ENCODE results near the gene PKP2.
"Not testable (repeated sequence)": the region's sequence is repeated elsewhere in the genome, so short reads cannot be mapped to it uniquely, and the experiment has no call there.

PKP2 gene

DNA sequence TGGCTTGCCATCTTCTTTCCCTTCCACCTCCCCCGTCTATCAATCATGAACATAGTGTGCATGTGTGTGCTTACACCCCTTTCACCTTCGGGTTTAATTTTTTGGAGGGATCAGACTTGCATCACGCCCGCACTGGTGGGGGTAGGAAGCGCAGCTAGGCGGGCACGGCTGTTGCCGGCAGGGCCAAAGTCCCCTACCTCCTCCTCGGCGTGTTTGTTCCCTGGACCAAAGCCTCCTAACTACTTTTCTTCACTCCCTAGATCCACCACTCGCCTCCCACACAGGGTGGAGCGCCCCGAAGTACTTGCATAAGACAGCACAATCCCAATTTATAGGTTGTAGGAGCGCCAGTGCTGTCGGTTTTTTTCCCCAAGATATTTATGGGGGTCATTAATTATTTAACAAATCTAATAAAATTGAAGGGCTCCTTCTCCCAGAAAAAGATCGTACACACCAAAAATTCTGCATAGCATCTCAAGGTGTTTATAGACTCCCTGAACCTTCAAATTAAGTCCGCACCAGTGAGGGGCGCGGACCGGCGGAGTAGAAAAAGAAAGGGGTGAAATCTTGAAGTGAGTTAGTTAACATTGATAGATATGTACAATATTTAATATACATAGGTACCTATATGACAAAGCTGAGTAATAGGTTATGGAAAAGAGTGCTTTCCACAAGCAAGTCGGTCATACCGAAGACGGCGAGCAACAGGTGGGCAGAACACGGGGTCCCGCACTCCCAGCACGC lies 717 bp downstream of the PKP2 start:
- DNase-seq, result no peak

- DNase-seq, result no peak
These were observed 2.0 kb downstream of the PKP2 start for GRCh38 chr12:32894566-32894965.

DNA sequence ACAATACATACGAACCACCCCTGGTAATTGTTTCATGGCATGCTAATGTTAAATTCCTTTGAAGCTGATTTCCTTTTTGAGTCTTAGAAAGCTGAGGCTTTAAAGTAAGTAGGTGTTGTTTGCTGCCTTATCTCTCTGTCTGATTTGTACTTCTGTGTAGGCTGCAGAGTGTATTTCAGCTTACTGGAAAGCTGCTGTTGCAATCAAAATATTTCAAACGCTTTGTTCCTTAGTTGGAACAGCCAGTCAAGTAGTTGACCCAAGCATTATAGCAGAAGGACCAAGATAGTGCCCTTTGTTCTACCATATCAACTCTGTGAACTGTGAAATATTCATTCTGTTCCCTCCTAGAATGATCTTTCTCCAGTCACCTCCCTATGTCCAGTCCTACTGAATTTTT lies 3.1 kb downstream of the PKP2 start:
- DNase-seq, result no peak

- DNase-seq, result no peak
These were observed 3.5 kb downstream of the PKP2 start for GRCh38 chr12:32893043-32893442.

- not testable (repeated sequence) for DNase-seq
These were observed 4.2 kb downstream of the PKP2 start for GRCh38 chr12:32892369-32892768.

- no peak for DNase-seq
These were observed 4.6 kb downstream of the PKP2 start for GRCh38 chr12:32891956-32892355.

- no peak for DNase-seq
These were observed 5.1 kb downstream of the PKP2 start for GRCh38 chr12:32891526-32891925.

- no peak for DNase-seq
These were observed 7.4 kb downstream of the PKP2 start for GRCh38 chr12:32889011-32889760.

- DNase-seq, result no peak
These were observed 9.5 kb downstream of the PKP2 start for GRCh38 chr12:32887058-32887457.

DNA sequence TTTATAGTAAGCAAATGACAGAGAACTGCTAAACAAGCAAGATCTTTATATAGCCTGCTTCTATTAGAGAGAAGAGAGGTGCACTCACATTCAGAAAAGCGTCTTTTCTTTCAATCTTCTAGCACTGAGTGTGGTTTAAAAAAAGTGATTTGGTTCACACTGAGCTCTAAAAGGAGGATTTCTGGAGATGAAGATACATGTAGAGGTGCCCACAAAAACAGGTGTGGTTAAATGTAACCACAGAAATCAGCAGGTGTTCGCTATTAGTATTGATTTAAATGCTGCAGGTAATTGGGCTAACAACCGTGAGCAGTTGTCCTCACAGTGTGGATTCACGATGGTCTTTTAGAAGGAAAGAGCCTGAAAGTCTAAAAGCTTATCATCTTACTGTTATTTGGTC lies 10.7 kb downstream of the PKP2 start:
- no peak for DNase-seq

- DNase-seq, result no peak
These were observed 11.6 kb downstream of the PKP2 start for GRCh38 chr12:32884962-32885361.

DNA sequence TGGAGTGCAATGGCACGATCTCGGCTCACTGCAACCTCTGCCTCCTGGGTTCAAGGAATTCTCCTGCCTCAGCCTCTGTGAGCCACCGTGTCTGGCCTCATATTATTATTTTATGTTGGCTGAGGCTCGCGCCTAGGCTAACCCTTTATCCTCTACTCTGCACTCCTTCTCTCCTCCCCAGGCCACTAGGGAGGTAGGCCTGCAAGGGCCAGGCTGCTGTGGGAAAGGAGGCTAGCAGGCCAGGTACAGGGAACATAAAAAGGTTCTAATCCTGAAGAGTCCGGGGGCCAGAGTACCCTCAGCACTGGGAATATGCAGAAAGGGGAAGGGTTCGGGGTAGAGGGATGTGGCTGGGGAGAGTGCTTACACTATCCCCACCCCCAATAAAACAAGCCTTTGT lies 14.9 kb downstream of the PKP2 start:
- no peak for DNase-seq

GRCh38 chr12:32881107-32881506 lies 15.5 kb downstream of the PKP2 start:
- DNase-seq, result no peak

DNA sequence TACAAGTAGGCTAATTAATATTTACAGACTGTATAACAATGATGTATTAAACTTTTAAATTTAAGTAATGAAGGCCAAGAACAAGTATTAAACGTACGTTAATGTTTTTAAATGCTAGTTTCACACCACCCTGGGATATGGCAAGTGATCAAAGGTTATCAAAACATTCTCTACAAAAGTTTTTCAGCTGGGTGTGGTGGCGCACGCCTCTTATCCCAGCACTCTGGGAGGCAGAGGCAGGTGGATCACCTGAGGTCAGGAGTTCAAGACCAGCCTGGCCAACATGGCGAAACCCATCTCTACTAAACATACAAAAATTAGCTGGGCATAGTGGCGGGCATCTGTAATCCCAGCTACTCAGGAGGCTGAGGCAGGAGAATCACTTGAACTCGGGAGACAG lies 17.5 kb downstream of the PKP2 start:
- not testable (repeated sequence) for DNase-seq

GRCh38 chr12:32877601-32878459 lies 18.7 kb downstream of the PKP2 start:
- no peak for DNase-seq

DNA sequence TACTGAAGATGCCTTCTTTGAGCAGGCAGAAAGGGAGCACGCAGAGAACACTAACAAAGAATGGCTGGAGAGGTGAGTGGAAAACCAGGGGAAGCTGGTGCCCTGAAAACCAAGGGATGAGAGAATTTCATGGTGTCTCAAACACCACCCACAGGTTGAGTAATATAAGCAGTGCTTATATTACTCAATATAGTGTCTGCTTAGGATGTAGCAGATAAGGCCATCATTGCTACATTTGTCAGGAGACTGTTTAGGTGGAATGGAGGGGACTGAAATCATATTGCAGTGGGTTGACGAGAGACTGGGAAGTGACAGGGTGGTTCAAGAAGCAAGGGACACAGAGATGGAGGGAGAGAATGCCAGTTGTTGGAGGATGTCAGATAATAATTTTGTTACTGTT lies 20.6 kb downstream of the PKP2 start:
- no peak for DNase-seq

GRCh38 chr12:32874975-32875374 lies 21.6 kb downstream of the PKP2 start:
- no peak for DNase-seq

DNA sequence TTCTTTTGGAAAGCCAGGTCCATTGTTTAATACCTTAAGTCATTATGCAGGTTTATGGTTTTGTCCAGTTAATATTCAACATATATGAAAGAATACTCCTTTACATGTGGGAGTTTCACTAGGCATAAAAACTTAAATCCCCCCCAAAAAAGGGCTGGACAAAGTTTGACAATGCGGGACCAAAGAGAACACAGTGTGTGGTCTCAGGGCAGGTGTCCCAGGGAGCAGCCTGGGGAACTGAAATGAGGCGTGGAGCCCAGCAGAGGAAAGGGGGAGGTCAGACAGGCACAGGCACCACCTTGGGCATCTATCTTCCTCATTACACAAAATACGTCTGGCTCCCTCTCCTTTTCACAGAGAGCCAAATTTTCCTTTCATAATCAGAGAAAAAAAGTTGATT lies 22.5 kb downstream of the PKP2 start:
- no peak for DNase-seq

DNA sequence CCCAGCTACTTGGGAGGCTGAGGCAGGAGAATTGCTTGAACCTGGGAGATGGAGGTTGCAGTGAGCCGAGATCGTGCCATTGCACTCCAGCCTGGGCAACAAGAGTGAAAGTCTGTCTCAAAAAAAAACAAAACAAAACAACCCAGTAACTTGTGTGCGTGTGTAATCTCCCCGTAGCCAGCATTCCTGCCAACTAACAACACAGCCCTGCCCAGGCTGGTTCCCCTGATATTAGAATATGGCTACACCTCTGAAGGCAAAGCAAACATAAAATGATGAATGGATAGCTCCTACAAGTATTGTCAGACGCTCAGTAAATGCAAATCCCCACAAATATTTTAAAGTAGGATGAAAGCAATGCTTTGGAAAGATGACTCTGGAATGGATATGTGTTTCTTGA lies 24.2 kb downstream of the PKP2 start:
- DNase-seq, result not testable (repeated sequence)

- no peak for DNase-seq
These were observed 25.9 kb downstream of the PKP2 start for GRCh38 chr12:32870716-32871115.

- no peak for DNase-seq
These were observed 27.7 kb downstream of the PKP2 start for GRCh38 chr12:32868885-32869284.

DNA sequence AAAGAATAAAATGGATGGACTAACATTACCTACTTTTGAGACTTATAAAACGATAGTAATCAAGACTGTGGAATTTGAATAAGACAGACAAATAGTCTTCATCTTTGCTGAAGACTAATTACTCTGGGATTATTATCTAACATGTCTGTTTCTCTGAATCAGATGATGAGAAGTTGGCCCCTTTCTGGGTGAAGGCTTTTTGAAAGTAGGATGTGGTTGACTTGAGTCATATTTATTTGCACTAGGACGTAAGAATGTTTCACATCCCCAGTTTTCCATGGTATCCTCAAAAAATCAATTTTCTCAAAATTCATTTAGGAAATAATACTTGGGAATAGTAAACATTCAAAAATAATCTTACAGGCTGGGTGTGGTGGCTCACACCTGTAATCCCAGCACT lies 31.8 kb downstream of the PKP2 start:
- no peak for DNase-seq

DNA sequence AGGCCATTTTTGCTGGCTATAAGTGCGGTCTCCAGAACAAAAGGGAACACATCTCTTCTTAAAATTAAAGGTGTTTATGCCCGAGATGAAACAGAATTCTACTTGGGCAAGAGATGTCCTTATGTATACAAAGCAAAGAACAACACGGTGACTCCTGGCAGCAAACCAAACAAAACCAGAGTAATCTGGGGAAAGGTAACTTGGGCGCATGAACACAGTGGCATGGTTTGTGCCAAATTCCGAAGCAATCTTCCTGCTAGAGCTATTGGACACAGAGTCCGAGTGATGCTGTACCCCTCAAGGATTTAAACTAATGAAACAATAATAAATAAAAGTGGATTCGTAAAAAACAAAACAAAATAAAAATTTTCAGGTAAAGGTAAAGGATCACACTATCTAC lies 33.4 kb downstream of the PKP2 start:
- DNase-seq, result no peak

DNA sequence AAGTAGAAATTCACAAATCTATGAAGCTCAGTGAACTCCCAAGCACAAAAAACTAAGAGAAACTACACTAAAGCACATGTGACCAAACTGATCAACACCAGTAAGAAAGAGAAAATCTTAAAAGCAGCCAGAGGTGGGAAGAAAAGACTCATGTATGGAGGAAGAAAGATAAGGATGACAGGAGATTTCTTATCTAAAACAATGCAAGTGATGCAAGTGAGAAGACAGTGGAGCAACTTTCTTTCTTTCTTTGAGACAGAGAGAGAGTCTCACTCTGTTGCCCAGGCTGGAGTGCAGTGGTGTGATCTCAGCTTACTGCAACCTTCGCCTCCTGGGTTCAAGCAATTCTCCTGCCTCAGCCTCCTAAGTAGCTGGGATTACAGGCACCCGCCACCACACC lies 34.9 kb downstream of the PKP2 start:
- DNase-seq, result not testable (repeated sequence)

Measured in amniotic stem cell (primary cell).